Measurements from ENCODE around the gene NFATC2.

DNA sequence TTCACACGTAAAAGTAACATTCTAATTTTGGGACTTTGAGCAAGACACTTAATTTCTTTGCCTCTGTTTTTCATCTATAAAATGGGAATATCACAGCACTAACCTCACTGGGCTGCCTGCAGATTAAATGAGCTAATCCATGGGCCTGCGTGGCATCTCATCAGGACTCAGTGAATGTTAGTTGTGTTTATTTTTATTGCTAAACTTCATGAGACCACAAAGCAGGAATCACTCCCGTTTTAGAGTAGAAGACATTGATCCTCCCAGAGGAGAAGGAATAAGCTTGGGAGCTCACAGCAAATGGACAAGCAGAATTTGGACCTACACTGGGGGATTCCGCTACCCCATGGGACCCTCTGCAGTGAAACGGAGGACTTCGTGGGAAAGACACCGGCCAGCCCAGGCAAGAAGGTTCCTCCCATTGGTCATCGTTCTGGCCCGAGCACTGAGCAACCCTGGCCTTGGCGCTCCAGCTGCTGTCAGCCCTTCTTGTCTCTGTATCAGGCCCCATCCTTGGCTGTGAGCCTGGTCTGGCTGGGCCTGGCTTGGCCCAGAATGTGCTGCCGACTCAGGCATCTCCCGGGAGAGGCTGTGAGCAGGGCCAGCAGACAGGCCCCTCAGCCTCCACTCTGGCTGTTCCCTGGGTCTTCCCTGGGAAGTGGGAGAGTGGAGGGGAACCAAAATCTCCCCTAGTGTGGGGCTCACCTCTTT, 79.8 kb downstream of the NFATC2 start:
- TF ChIP-seq SP1 (IDR thresholded peaks at IDR 0.05) (no peak), ARNT (IDR thresholded peaks at IDR 0.05) (no peak), FOXK2 (IDR thresholded peaks at IDR 0.05) (no peak), LEF1 (IDR thresholded peaks at IDR 0.05; ENCODE audit: borderline replicate concordance) (no peak), ZNF384 (IDR thresholded peaks at IDR 0.05) (no peak), BHLHE40 (IDR thresholded peaks at IDR 0.05; ENCODE audit: borderline replicate concordance) (no peak), FOXA1 (IDR thresholded peaks at IDR 0.05) (no peak), FOXM1 (IDR thresholded peaks at IDR 0.05; ENCODE audit: borderline replicate concordance) (no peak), NFRKB (IDR thresholded peaks at IDR 0.05) (no peak), TARDBP (IDR thresholded peaks at IDR 0.05) (no peak), L3MBTL2 (conservative IDR thresholded peaks at IDR 0.05) (no peak)
